ENCODE results near the gene PRKN.
"Not testable (repeated sequence)": the region's sequence is repeated elsewhere in the genome, so short reads cannot be mapped to it uniquely, and the experiment has no call there.

Gene PRKN

DNA sequence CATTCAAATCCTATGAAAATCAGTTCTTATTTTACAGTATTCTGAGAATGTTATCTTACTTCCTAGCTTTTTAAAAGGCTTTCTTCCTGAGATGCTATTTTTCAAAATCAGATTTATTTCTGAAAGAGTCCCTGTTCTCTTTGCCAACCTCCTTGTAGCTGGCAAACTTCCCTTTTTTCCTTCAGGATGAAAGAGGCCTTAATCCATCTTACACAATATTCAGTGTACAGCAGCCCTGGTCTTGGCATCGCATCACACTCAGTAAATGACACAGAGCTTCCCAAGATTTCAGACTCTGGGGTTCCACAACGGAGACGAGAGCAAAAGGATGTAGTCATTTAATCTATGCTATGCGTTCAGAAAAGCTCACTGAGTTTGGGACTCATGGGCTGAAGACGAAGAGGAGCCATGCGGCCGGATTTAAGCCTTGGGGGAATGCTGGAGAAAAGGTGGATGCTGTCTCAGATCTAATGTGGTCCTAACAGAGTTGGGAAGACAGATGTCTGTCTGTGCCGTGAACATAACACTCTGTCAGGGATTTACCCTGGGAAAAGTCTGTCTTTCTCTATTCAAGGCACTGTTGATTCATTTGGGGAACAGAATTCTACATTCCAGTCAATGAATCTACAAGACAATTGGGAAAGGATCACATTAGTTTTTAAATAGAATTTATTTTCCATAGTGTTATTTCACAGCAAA, 837.3 kb downstream of the PRKN start:
- Histone ChIP-seq H2AFZ (ENCODE audit: low read depth, low read length) (no peak overlapping the region), H3K36me3 (replicated peaks; ENCODE audit: low read depth, low read length) (no peaks in the 10 kb centered on the region), H3K4me1 (ENCODE audit: low read length) (no peaks in the 10 kb centered on the region), H4K20me1 (ENCODE audit: insufficient read depth, low read length) (no peaks in the 10 kb centered on the region), H3K4me3 (ENCODE audit: low read length) (no peak overlapping the region), H3K79me2 (ENCODE audit: low read length) (no peaks in the 10 kb centered on the region), H3K27ac (ENCODE audit: low read length) (no peak overlapping the region), H3K9ac (ENCODE audit: low read length) (no peak overlapping the region), H3K9me3 (ENCODE audit: insufficient read depth, low read length) (no peaks in the 10 kb centered on the region), H3K27me3 (ENCODE audit: low read depth, low read length) (no peaks in the 10 kb centered on the region), H3K4me2 (ENCODE audit: low read length) (no peak overlapping the region)
- TF ChIP-seq EZH2phosphoT487 (IDR thresholded peaks at IDR 0.05; ENCODE audit: low read depth), result no peak
- no peak for TF ChIP-seq CTCF (IDR thresholded peaks at IDR 0.05; ENCODE audit: low read depth, low read length)

GRCh38 chr6:161889324-161889723, 838.2 kb downstream of the PRKN start:
- H3K27me3 ChIP-seq (ENCODE audit: low read depth, low read length), result no peaks in the 10 kb centered on the region
- TF ChIP-seq EZH2phosphoT487 (IDR thresholded peaks at IDR 0.05; ENCODE audit: low read depth) (no peak), CTCF (IDR thresholded peaks at IDR 0.05; ENCODE audit: low read depth, low read length) (no peak)
- H3K36me3 ChIP-seq (replicated peaks; ENCODE audit: low read depth, low read length), result no peaks in the 10 kb centered on the region

GRCh38 chr6:161886545-161886944, 841.0 kb downstream of the PRKN start:
- H2AFZ ChIP-seq (ENCODE audit: low read depth, low read length); H3K9me3 ChIP-seq (ENCODE audit: insufficient read depth, low read length); H3K79me2 ChIP-seq (ENCODE audit: low read length); H3K27me3 ChIP-seq (ENCODE audit: low read depth, low read length); H4K20me1 ChIP-seq (ENCODE audit: insufficient read depth, low read length); H3K9ac ChIP-seq (ENCODE audit: low read length); H3K36me3 ChIP-seq (replicated peaks; ENCODE audit: low read depth, low read length); H3K4me1 ChIP-seq (ENCODE audit: low read length); H3K27ac ChIP-seq (ENCODE audit: low read length); H3K4me2 ChIP-seq (ENCODE audit: low read length); H3K4me3 ChIP-seq (ENCODE audit: low read length): not testable (repeated sequence)

More at GRCh38 chr6:161889324-161889723, 838.2 kb downstream of the PRKN start:
- H2AFZ ChIP-seq (ENCODE audit: low read depth, low read length), result no peak overlapping the region
- no peaks in the 10 kb centered on the region for H3K79me2 ChIP-seq (ENCODE audit: low read length)
- no peak overlapping the region for H3K4me3 ChIP-seq (ENCODE audit: low read length)
- no peaks in the 10 kb centered on the region for H4K20me1 ChIP-seq (ENCODE audit: insufficient read depth, low read length)
- no peak overlapping the region for H3K9ac ChIP-seq (ENCODE audit: low read length)
- H3K9me3 ChIP-seq (ENCODE audit: insufficient read depth, low read length), result no peaks in the 10 kb centered on the region
- H3K4me1 ChIP-seq (ENCODE audit: low read length), result no peaks in the 10 kb centered on the region
- H3K4me2 ChIP-seq (ENCODE audit: low read length), result no peak overlapping the region
- no peak overlapping the region for H3K27ac ChIP-seq (ENCODE audit: low read length)

DNA sequence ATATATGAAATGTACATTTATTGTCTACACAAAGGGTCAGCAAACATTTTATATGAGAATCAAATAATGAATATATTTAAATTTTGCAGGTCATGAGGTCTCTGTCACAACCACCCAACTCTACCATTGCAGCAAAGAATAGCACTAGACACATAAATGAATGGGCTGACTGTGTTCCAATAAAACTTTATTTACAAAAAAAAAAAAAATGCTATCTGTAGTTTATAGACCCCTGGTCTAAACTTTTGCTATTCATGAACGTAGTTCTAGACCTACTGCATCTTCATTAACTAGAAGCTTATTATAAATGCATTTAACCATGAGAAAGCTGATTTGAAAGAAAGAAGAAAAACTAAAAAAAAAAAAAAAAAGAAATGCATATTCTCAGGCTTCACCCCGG, 842.8 kb downstream of the PRKN start:
- Histone ChIP-seq H3K36me3 (replicated peaks; ENCODE audit: low read depth, low read length) (no peaks in the 10 kb centered on the region), H3K27me3 (ENCODE audit: low read depth, low read length) (no peaks in the 10 kb centered on the region), H3K9ac (ENCODE audit: low read length) (no peak overlapping the region), H3K9me3 (ENCODE audit: insufficient read depth, low read length) (no peaks in the 10 kb centered on the region), H2AFZ (ENCODE audit: low read depth, low read length) (no peak overlapping the region), H3K4me1 (ENCODE audit: low read length) (no peaks in the 10 kb centered on the region), H3K4me2 (ENCODE audit: low read length) (no peak overlapping the region), H3K27ac (ENCODE audit: low read length) (no peak overlapping the region), H3K79me2 (ENCODE audit: low read length) (no peaks in the 10 kb centered on the region), H4K20me1 (ENCODE audit: insufficient read depth, low read length) (no peaks in the 10 kb centered on the region), H3K4me3 (ENCODE audit: low read length) (no peak overlapping the region)
- TF ChIP-seq EZH2phosphoT487 (IDR thresholded peaks at IDR 0.05; ENCODE audit: low read depth) (no peak), CTCF (IDR thresholded peaks at IDR 0.05; ENCODE audit: low read depth, low read length) (no peak)

Measured in OCI-LY3 (cell line).